HG03565 (cell line): ENCODE data around the gene TMA7.
"Not testable (repeated sequence)": the region's sequence is repeated elsewhere in the genome, so short reads cannot be mapped to it uniquely, and the experiment has no call there.

Experiments used
- ATAC-seq: cut with Tn5 transposase; IDR thresholded peaks from one replicate; pipeline ENCODE4 v1.9.1; 2021; ENCODE audit warnings: mild to moderate bottlenecking, moderate library complexity; ENCODE audit not compliant: unreplicated experiment

TMA7 gene

DNA sequence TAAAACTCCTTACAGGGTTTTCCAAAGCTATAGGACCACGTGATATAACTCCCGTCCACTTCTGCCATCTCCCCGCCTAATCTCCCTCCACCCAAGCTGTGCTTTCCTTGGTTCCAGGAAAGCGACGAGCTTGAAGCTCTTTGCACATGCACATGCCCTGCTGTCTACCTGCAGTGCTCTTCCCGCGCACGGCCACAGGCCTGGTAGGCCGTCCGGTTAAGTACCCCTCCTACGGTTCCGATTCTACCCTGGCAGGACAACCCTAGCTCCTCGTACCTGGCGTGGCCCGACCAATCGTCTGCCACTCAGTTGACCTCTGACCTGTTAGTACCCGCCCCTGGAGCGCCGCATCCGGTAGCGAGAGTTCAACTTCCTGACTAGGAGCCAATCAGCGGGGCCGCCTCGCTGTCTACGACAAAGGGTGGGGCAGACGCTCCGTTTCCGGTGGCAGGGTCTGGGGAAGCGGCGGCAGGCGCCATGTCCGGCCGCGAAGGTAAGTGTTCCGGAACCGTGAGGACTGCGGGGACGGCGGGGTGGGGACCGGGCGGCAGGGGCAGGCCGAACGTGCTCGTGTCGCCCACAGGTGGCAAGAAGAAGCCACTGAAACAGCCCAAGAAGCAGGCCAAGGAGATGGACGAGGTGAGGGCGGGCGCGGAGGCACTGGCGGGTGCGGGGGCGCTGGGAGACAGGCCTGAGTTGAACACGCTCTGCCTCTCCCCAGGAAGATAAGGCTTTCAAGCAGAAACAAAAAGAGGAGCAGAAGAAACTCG lies at the start of gene TMA7, which contains the start of gene CCDC51:
TMA7 (plus strand) TSS at position 438 of the 770 bp plus-strand sequence; CDS start at position 478, 40 bp downstream.
CCDC51 (minus strand) TSS at position 300 of the 770 bp plus-strand sequence. CDS start 4,991 bp downstream, outside the sequence.
- peak; percentile 94 for ATAC-seq

DNA sequence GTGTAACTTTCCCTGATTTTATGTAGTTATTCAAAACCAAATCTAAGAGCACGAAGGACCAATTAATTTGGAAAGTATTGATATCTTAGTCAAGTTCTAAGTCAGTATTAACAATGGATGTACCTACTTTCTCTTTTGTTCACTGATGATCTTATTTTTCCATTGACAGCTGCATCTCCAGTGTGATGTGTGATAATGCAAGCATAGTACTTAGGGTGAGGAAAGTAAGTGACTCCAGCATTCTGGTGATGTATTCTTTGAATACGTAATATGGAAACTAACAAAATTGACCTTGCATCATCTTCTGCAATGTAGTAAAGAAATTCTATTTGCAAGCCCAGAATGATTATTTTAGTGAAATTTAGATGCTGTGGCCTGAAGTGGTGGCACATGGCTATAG lies 45.7 kb upstream of the TMA7 start:
- no peak for ATAC-seq

GRCh38 chr3:48395714-48396113 lies 44.3 kb upstream of the TMA7 start:
- ATAC-seq: no peak

GRCh38 chr3:48397767-48398681 lies 42.0 kb upstream of the TMA7 start:
- ATAC-seq: no peak

- ATAC-seq: no peak
Measured at GRCh38 chr3:48398701-48399386, 41.2 kb upstream of the TMA7 start.

DNA sequence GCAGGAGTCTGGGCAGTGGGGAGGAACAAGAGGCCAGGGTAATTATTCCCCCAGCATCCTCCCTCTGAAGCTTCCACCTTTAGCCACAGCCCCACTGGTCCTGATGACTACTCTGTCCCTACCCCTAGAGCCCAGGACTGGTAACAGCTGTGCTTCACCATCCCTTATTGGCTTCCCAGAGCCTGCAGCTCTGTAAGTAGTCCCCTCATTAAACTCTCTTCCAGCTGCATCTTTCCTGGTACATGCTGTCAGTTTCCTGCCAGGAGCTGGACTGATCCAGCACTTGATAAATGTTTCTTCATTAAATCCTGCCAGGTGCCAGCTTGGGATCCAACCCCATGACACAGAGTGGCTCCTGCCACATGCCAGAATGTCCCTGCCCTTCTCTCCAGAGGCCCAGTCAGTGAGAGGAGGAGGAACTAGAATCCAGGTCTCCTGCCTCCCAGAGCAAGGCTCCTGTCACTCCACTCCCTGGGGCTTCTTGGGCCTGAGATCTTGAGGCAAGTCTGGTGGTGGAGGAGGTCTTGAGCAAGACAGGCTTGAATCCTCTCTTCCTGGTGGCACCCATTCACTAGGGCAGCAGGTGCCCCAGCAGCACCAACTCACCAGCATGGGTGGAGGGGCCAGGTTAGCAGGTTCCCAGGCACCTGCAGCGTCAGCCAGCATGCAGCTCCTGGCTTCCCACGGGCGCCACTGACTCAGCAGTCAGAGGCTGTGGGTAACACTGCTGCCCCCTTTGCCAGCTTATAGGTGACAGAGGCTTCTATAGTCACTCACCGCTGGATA lies 40.5 kb upstream of the TMA7 start:
- ATAC-seq: no peak

GRCh38 chr3:48400824-48401433 lies 39.1 kb upstream of the TMA7 start:
- no peak for ATAC-seq

DNA sequence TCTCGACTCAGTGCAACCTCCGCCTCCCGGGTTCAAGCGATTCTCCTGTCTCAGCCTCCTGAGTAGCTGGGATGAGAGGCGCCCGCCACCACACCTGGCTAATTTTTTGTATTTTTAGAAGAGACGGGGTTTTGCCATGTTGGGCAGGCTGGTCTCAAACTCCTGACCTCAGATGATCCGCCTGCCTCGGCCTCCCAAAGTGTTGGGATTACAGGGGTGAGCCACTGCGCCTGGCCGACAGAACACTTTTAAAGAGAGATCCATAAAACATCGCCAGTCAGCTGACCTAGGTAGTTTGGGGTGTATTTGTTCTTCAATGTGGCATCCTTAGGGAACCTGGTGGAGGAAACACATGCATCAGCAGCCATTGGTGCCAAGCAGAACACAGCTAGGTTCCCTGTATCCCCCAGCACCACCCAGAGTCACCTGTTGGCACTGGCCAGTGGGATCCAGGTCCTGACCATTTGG lies 38.6 kb upstream of the TMA7 start:
- ATAC-seq: not testable (repeated sequence)

GRCh38 chr3:48402281-48402732 lies 37.8 kb upstream of the TMA7 start:
- no peak for ATAC-seq

- ATAC-seq: no peak
Measured at GRCh38 chr3:48402907-48403306, 37.1 kb upstream of the TMA7 start.

DNA sequence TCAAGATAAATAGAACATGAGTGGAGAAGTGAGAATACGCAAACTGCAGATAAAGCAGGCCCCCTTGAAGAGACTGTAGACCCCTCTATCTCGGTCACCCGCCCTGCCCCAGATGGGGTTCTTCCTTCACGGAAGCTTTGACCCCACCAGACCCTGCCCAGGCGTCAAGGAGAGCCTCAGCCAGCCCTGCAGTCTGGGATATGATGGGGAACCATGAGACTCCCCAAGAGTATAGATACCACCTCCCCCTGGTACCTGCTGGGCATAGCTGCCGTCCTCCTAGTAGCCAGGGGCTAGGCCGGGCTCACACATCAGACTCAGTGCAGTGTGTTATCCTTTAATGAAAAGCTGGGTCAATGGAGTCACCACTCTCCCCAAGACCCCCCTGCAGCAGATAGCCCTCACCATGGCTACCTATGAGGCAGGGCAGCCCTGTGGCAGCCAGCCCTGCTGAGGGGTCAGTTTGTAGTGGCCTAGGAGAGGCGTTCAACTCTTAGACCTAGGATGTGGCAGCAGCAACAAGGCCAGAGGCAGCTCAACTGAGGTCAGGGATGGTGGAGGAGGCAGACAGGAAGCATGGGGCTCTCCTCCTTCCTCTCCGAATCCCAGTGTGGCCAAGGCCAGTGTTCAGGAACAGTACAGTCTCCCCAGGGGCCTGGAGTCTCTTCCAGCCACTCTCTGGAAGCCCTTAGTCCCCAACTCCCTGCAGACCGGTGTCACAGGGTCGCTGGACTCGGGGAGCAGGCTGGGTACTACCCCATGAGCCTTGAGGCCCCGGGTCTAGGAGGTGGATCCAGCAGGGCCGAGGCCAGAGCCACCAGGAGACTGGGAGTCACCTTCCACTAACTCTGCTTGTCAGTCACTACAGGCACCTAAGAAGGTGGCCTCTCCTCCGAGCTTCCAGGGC lies 36.3 kb upstream of the TMA7 start:
- no peak for ATAC-seq

- ATAC-seq: no peak
Measured at GRCh38 chr3:48404440-48405342, 35.4 kb upstream of the TMA7 start.

- no peak for ATAC-seq
Measured at GRCh38 chr3:48405343-48405881, 34.6 kb upstream of the TMA7 start.

GRCh38 chr3:48405971-48406370 lies 34.1 kb upstream of the TMA7 start:
- ATAC-seq: no peak

DNA sequence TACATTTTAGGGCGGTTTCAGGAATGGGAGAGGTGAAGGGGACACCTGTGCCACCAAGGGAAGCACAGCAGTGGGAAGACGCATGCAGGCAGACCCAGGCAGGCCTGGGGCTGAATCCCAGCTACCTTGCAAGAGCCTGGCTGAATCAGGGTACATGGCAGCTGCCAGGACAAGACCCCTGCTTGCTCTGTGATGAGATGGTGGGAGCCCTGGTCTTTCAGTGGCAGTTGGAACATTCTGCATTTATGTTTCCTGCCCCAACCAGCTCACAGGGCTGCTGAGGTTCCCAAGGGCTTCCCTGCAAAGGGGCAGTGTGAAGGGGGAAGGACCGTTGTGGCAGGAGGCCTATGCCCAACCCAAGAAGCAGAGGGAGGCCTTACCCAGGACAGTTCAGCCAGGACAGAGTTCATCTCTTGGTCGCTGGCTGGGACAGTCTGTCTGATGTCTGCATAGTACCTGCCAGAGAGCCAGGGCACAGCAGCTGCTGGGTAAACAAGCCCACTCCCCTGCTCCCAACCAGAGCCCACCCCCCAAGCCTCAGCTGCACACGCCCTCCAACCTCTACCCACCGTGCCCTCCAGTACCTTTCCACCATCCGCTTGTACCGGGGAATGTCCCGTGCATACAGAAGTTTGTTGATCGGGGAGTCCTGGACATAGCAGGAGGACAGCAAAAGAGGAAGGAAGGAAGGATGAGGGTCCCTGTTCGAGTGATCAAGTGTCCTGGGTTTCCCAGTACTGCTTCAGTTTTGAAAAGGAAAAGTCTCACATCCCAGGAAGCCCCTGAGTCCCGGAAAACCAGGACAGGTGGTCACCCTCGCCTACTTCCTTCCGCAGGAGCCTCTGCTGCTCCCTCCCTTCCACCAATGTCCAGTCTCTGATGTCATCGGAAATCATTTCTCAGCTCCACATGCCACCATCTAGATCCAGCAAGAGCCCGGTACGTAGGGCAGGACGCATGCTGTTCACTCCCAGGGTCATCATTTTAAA lies 33.3 kb upstream of the TMA7 start:
- no peak for ATAC-seq

DNA sequence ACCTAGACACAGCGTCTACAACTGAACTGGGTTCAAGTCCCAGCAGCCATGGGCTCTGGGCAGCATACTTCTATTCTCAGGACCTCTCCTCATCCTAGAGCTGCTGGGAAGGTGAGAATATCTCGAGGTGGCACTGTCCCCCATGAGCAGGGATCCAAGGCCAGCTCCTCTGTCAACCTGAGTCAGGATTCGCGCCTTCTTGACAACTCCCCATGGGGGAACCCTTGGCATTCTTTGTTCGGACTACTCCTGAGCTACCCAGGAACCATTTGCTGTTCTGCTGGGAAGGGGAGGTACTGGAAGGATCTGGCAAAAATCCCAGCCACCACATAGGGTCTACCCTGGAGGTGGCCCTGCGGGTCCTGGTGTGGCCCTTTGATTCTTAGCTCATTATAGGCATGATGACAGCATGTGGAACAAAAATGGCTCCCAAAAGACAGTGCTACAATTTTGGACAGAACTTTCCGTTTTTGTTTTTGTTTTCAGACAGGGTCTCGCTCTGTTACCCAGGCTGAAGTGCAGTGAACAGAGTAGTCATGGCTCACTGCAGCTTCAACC lies 32.4 kb upstream of the TMA7 start:
- ATAC-seq: no peak
